ENCODE measurements around the gene IL21R.

The IL21R gene

GRCh38 chr16:27468941-27469531 lies 67.1 kb downstream of the IL21R start:
- DNase-seq: no peak

GRCh38 chr16:27470567-27471431 lies 68.8 kb downstream of the IL21R start:
- DNase-seq: no peak

GRCh38 chr16:27471661-27472060 lies 69.7 kb downstream of the IL21R start:
- DNase-seq: no peak

- no peak for DNase-seq
These were observed 70.4 kb downstream of the IL21R start for GRCh38 chr16:27472091-27473020.

- DNase-seq: no peak
These were observed 71.3 kb downstream of the IL21R start for GRCh38 chr16:27473101-27473900.

- no peak for DNase-seq
These were observed 72.1 kb downstream of the IL21R start for GRCh38 chr16:27474041-27474440.

- no peak for DNase-seq
These were observed 72.9 kb downstream of the IL21R start for GRCh38 chr16:27474921-27475320.

GRCh38 chr16:27475561-27475960 lies 73.6 kb downstream of the IL21R start:
- no peak for DNase-seq

- no peak for DNase-seq
These were observed 74.3 kb downstream of the IL21R start for GRCh38 chr16:27476240-27476639.

GRCh38 chr16:27480761-27481160 lies 78.8 kb downstream of the IL21R start:
- no peak for DNase-seq

- no peak for DNase-seq
These were observed 79.4 kb downstream of the IL21R start for GRCh38 chr16:27481282-27481934.

- no peak for DNase-seq
These were observed 80.6 kb downstream of the IL21R start for GRCh38 chr16:27482397-27483087.

GRCh38 chr16:27483088-27483437 lies 81.1 kb downstream of the IL21R start:
- DNase-seq: no peak

- DNase-seq: no peak
These were observed 81.7 kb downstream of the IL21R start for GRCh38 chr16:27483624-27484023.

GRCh38 chr16:27485126-27485525 lies 83.2 kb downstream of the IL21R start:
- DNase-seq: no peak

- no peak for DNase-seq
These were observed 83.8 kb downstream of the IL21R start for GRCh38 chr16:27485811-27486210.

- no peak for DNase-seq
These were observed 84.4 kb downstream of the IL21R start for GRCh38 chr16:27486344-27486743.

GRCh38 chr16:27486760-27487159 lies 84.8 kb downstream of the IL21R start:
- no peak for DNase-seq

GRCh38 chr16:27489421-27489820 lies 87.4 kb downstream of the IL21R start:
- no peak for DNase-seq

- no peak for DNase-seq
These were observed 87.9 kb downstream of the IL21R start for GRCh38 chr16:27489906-27490305.

- no peak for DNase-seq
These were observed 90.1 kb downstream of the IL21R start for GRCh38 chr16:27491894-27492587.
